CD4-positive, CD25-positive, alpha-beta regulatory T cell (primary cell): ENCODE measurements around the gene C19orf18. TPM values are rescaled to one million over a fixed set of nuclear protein-coding genes. Genes with fewer than 3 reads are reported as not detected.
A peak's percentile ranks its signal among the peaks of the same experiment; 100 is the strongest.
"Not testable (repeated sequence)": the region's sequence is repeated elsewhere in the genome, so short reads cannot be mapped to it uniquely, and the experiment has no call there.

ENCODE experiments used
- ATAC-seq, 2 donors: fragments of 150-1000 bp; cut with Tn5 transposase; one replicate each; pipeline ENCODE4 v1.10.0; 2021; ENCODE audit warnings: low read depth in 2 of 2, moderate number of reproducible peaks in 2 of 2, moderate library complexity in 1 of 2
- DNase-seq, 3 donors: peaks; one replicate each; pipeline versions ENCODE4 v3.0.0 to v3.0.0-alpha.2; 2012 to 2022; ENCODE audit warnings: mixed read lengths in 1 of 3
- H3K27ac ChIP-seq: one replicate; pipeline ENCODE4 v1.7.0; 2013; ENCODE audit warnings: mild to moderate bottlenecking, low read length; ENCODE audit not compliant: insufficient read depth, poor library complexity, severe bottlenecking
- H3K27me3 ChIP-seq: one replicate; pipeline ENCODE4 v1.7.0; 2013; ENCODE audit warnings: low read length; ENCODE audit not compliant: control insufficient read depth, insufficient read depth
- H3K36me3 ChIP-seq: one replicate; pipeline ENCODE4 v1.7.0; 2013; ENCODE audit warnings: mild to moderate bottlenecking, low read length, moderate library complexity; ENCODE audit not compliant: control insufficient read depth, insufficient read depth
- H3K4me1 ChIP-seq: 2 replicates; pipeline ENCODE4 v1.7.0; 2013; ENCODE audit warnings: mild to moderate bottlenecking, low read length; ENCODE audit not compliant: insufficient read depth, control insufficient read depth, poor library complexity, severe bottlenecking
- H3K4me3 ChIP-seq: one replicate; pipeline ENCODE4 v1.7.0; 2013; ENCODE audit warnings: low read depth, mild to moderate bottlenecking, low read length, moderate library complexity
- H3K9me3 ChIP-seq, 2 experiments: 1 replicate in 1 of 2; 2 replicates in 1 of 2; pipeline ENCODE4 v1.7.0; 2013; ENCODE audit warnings: low read length in 2 of 2, mild to moderate bottlenecking in 1 of 2, moderate library complexity in 1 of 2; ENCODE audit not compliant: control insufficient read depth in 2 of 2
- H3K27ac Mint-ChIP-seq, 3 donors: one replicate each; pipeline ENCODE4 v1.8.0; 2020 to 2022; ENCODE audit warnings: mild to moderate bottlenecking in 3 of 3, mixed read lengths in 3 of 3, moderate library complexity in 2 of 3
- H3K27me3 Mint-ChIP-seq: one replicate; pipeline ENCODE4 v1.8.0; 2022; ENCODE audit warnings: mild to moderate bottlenecking, mixed read lengths
- H3K36me3 Mint-ChIP-seq: one replicate; pipeline ENCODE4 v1.8.0; 2020; ENCODE audit warnings: mixed read lengths
- H3K4me1 Mint-ChIP-seq, 4 donors: one replicate each; pipeline ENCODE4 v1.8.0; 2020 to 2022; ENCODE audit warnings: mixed read lengths in 4 of 4, mild to moderate bottlenecking in 1 of 4
- H3K4me3 Mint-ChIP-seq, 4 donors: one replicate each; pipeline ENCODE4 v1.8.0; 2020 to 2022; ENCODE audit warnings: mild to moderate bottlenecking in 4 of 4, mixed read lengths in 4 of 4, moderate library complexity in 3 of 4
- H3K9me3 Mint-ChIP-seq, 7 donors: one replicate each; pipeline ENCODE4 v1.8.0; 2020 to 2022; ENCODE audit warnings: mixed read lengths in 7 of 7, mild to moderate bottlenecking in 3 of 7, moderate library complexity in 2 of 7
- polyA plus RNA-seq, 4 donors: library from polyadenylated mRNA; unstranded; fragments of 300-500 nt; fragmentation: Illumina TruSeq; gene quantifications; one replicate each; pipeline ENCODE4 v1.2.3, GENCODE V29; 2021
- total RNA-seq: library from RNA; stranded (reverse); gene quantifications from one replicate; pipeline ENCODE4 v1.2.3, GENCODE V29; 2022

C19orf18 gene
- total and polyA plus RNA-seq, 5 donors from 2014 or later, result 1.6 TPM; not detected in 4

- Histone ChIP-seq H3K4me3 (no peak overlapping the region), H3K4me1 (no peaks in the 10 kb centered on the region), H3K27ac (no peak overlapping the region), H3K27me3 (no peaks in the 10 kb centered on the region), H3K9me3 (peaks cover 43 to 93% of the 10 kb centered on the region in 2 experiments), H3K36me3 (peaks cover 25% of the 10 kb centered on the region)
- no peak overlapping the region for H3K27ac Mint-ChIP-seq
- no peak for DNase-seq
- peaks cover 5 to 69% (median 28%) of the 10 kb centered on the region in 7 donors for H3K9me3 Mint-ChIP-seq
- H3K4me1 Mint-ChIP-seq, result peaks cover 6 to 17% (median 9%) of the 10 kb centered on the region in 4 donors
- ATAC-seq, result no peak
- H3K4me3 Mint-ChIP-seq, result peak overlapping the region in 3 of 4 donors; percentile 15 to 76 (median 72)
- peaks cover 6% of the 10 kb centered on the region for H3K27me3 Mint-ChIP-seq
- H3K36me3 Mint-ChIP-seq, result peaks cover 29% of the 10 kb centered on the region
Measured at GRCh38 chr19:58009301-58009665, 34.9 kb upstream of the C19orf18 start.

- not testable (repeated sequence) for H3K4me3 ChIP-seq, H3K27ac ChIP-seq, H3K27ac Mint-ChIP-seq, H3K4me1 ChIP-seq, H3K27me3 Mint-ChIP-seq, DNase-seq, H3K27me3 ChIP-seq, ATAC-seq
- H3K4me3 Mint-ChIP-seq, result peak overlapping the region in 3 of 4 donors; percentile 15 to 76 (median 72)
- H3K9me3 ChIP-seq, result peaks cover 47 to 93% of the 10 kb centered on the region in 2 experiments
- peaks cover 6 to 20% (median 9%) of the 10 kb centered on the region in 4 donors for H3K4me1 Mint-ChIP-seq
- peaks cover 5 to 73% (median 31%) of the 10 kb centered on the region in 7 donors for H3K9me3 Mint-ChIP-seq
- H3K36me3 ChIP-seq, result peaks cover 29% of the 10 kb centered on the region
- peaks cover 33% of the 10 kb centered on the region for H3K36me3 Mint-ChIP-seq
Measured at GRCh38 chr19:58008877-58009276, 34.5 kb upstream of the C19orf18 start.

GRCh38 chr19:58007285-58007684 is 33.0 kb upstream of the C19orf18 start:
- H3K36me3 Mint-ChIP-seq, result peaks cover 34% of the 10 kb centered on the region
- H3K27ac ChIP-seq, result no peak overlapping the region
- DNase-seq (no peak), ATAC-seq (no peak)
- H3K9me3 Mint-ChIP-seq, result peaks cover 5 to 79% (median 36%) of the 10 kb centered on the region in 7 donors
- peaks cover 48 to 90% of the 10 kb centered on the region in 2 experiments for H3K9me3 ChIP-seq
- H3K4me3 ChIP-seq, result no peak overlapping the region
- no peak overlapping the region for H3K27ac Mint-ChIP-seq
- no peak overlapping the region for H3K4me3 Mint-ChIP-seq
- H3K27me3 Mint-ChIP-seq, result peaks cover 6% of the 10 kb centered on the region
- H3K4me1 ChIP-seq, result peaks cover 1% of the 10 kb centered on the region
- peaks cover 6 to 29% (median 9%) of the 10 kb centered on the region in 4 donors for H3K4me1 Mint-ChIP-seq
- H3K27me3 ChIP-seq, result no peaks in the 10 kb centered on the region
- peaks cover 29% of the 10 kb centered on the region for H3K36me3 ChIP-seq

GRCh38 chr19:58003174-58003828 is 29.0 kb upstream of the C19orf18 start:
- H3K4me1 ChIP-seq, result peaks cover 11% of the 10 kb centered on the region
- H3K27ac ChIP-seq, result peak overlapping the region; percentile 85
- H3K27me3 ChIP-seq, result no peaks in the 10 kb centered on the region
- H3K4me3 ChIP-seq, result peak overlapping the region; percentile 90
- peaks cover 0 to 68% (median 33%) of the 10 kb centered on the region in 7 donors for H3K9me3 Mint-ChIP-seq
- peak overlapping the region; percentile 32 to 78 (median 75) for H3K27ac Mint-ChIP-seq
- no peak for DNase-seq
- H3K27me3 Mint-ChIP-seq, result no peaks in the 10 kb centered on the region
- H3K9me3 ChIP-seq, result peaks cover 40 to 68% of the 10 kb centered on the region in 2 experiments
- H3K36me3 ChIP-seq, result peaks cover 50% of the 10 kb centered on the region
- H3K36me3 Mint-ChIP-seq, result peaks cover 61% of the 10 kb centered on the region
- peak overlapping the region; percentile 87 to 94 (median 89) for H3K4me3 Mint-ChIP-seq
- peaks cover 10 to 44% (median 15%) of the 10 kb centered on the region in 4 donors for H3K4me1 Mint-ChIP-seq
- ATAC-seq, result no peak

GRCh38 chr19:58002384-58003173 is 28.2 kb upstream of the C19orf18 start, which contains the start of gene ZNF606:
ZNF606 (minus strand) TSS chr19:58002820; CDS start chr19:58001319, 1,501 bp downstream.
- H3K27ac Mint-ChIP-seq, result peak within 1 kb of the TSS; percentile 70 to 88 (median 75)
- peaks cover 0 to 68% (median 32%) of the 10 kb centered on the region in 7 donors for H3K9me3 Mint-ChIP-seq
- H3K27me3 Mint-ChIP-seq, result no peaks in the 10 kb centered on the region
- peaks cover 55% of the 10 kb centered on the region for H3K36me3 ChIP-seq
- DNase-seq, result peak; percentile 77 to 94 (median 86)
- ATAC-seq, result peak; percentile 98 to 99
- H3K4me3 ChIP-seq, result peak within 1 kb of the TSS; percentile 90
- H3K27ac ChIP-seq, result peak within 1 kb of the TSS; percentile 85
- no peaks in the 10 kb centered on the region for H3K27me3 ChIP-seq
- H3K4me1 ChIP-seq, result peaks cover 11% of the 10 kb centered on the region
- H3K4me3 Mint-ChIP-seq, result peak within 1 kb of the TSS; percentile 87 to 94 (median 89)
- H3K4me1 Mint-ChIP-seq, result peaks cover 10 to 44% (median 15%) of the 10 kb centered on the region in 4 donors
- H3K9me3 ChIP-seq, result peaks cover 38 to 64% of the 10 kb centered on the region in 2 experiments
- peaks cover 67% of the 10 kb centered on the region for H3K36me3 Mint-ChIP-seq

GRCh38 chr19:58001895-58002369 is 27.6 kb upstream of the C19orf18 start:
- peak overlapping the region; percentile 85 for H3K27ac ChIP-seq
- Mint-ChIP-seq H3K36me3 (peaks cover 67% of the 10 kb centered on the region), H3K9me3 (peaks cover 0 to 67% (median 34%) of the 10 kb centered on the region in 7 donors), H3K27ac (peak overlapping the region; percentile 59 to 88 (median 69)), H3K4me1 (peaks cover 10 to 43% (median 14%) of the 10 kb centered on the region in 4 donors), H3K4me3 (peak overlapping the region; percentile 86 to 94 (median 89)), H3K27me3 (no peaks in the 10 kb centered on the region)
- no peaks in the 10 kb centered on the region for H3K27me3 ChIP-seq
- ATAC-seq (no peak), DNase-seq (no peak)
- peaks cover 32 to 62% of the 10 kb centered on the region in 2 experiments for H3K9me3 ChIP-seq
- H3K4me1 ChIP-seq, result peaks cover 11% of the 10 kb centered on the region
- H3K36me3 ChIP-seq, result peaks cover 58% of the 10 kb centered on the region
- peak overlapping the region; percentile 78 for H3K4me3 ChIP-seq

GRCh38 chr19:58000677-58001076 is 26.3 kb upstream of the C19orf18 start:
- Histone ChIP-seq H3K4me3 (peak overlapping the region; percentile 78), H3K27ac (no peak overlapping the region), H3K27me3 (no peaks in the 10 kb centered on the region), H3K36me3 (peaks cover 52% of the 10 kb centered on the region), H3K9me3 (peaks cover 31 to 51% of the 10 kb centered on the region in 2 experiments), H3K4me1 (peaks cover 11% of the 10 kb centered on the region)
- Mint-ChIP-seq H3K4me3 (peak overlapping the region; percentile 43 to 94 (median 88)), H3K27ac (no peak overlapping the region), H3K9me3 (peaks cover 0 to 65% (median 36%) of the 10 kb centered on the region in 7 donors), H3K4me1 (peaks cover 10 to 43% (median 14%) of the 10 kb centered on the region in 4 donors), H3K27me3 (no peaks in the 10 kb centered on the region), H3K36me3 (peaks cover 67% of the 10 kb centered on the region)
- ATAC-seq (no peak), DNase-seq (no peak)
